Fibroblast of skin of scalp (primary cell): ENCODE results near the gene RNGTT.
"Not testable (repeated sequence)": the region's sequence is repeated elsewhere in the genome, so short reads cannot be mapped to it uniquely, and the experiment has no call there.

Experiments used
- DNase-seq: peaks from one replicate; pipeline ENCODE4 v3.0.0-alpha.2; 2013

RNGTT gene

GRCh38 chr6:88970301-88970700 lies 6.9 kb upstream of the RNGTT start:
- no peak for DNase-seq

- not testable (repeated sequence) for DNase-seq
Observed at GRCh38 chr6:88969255-88969654, 5.8 kb upstream of the RNGTT start.

- DNase-seq = no peak
Observed at GRCh38 chr6:88967891-88968290, 4.5 kb upstream of the RNGTT start.

GRCh38 chr6:88965691-88966090 lies 2.3 kb upstream of the RNGTT start:
- DNase-seq = no peak

DNA sequence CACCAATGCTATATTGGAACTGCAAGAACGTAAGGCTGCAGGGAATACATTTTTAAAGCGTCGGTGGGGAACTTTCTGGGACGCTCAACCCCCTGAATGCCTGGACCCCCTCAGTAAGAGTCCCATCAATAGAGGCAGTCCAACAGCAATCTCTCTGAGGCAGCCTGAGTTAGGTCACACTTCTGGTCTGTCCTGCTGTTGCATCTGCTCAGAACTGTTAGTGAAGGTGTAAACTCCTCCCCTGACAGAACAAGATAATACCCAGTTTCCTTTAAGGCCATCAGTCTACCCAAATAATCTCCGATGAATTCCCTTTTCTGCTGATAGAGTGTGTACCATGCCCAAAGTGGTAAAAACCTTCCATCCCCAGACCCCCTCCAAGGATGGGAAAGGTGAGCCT lies 1.1 kb upstream of the RNGTT start:
- no peak for DNase-seq

GRCh38 chr6:88958842-88959241 lies 4.6 kb downstream of the RNGTT start:
- DNase-seq = no peak

DNA sequence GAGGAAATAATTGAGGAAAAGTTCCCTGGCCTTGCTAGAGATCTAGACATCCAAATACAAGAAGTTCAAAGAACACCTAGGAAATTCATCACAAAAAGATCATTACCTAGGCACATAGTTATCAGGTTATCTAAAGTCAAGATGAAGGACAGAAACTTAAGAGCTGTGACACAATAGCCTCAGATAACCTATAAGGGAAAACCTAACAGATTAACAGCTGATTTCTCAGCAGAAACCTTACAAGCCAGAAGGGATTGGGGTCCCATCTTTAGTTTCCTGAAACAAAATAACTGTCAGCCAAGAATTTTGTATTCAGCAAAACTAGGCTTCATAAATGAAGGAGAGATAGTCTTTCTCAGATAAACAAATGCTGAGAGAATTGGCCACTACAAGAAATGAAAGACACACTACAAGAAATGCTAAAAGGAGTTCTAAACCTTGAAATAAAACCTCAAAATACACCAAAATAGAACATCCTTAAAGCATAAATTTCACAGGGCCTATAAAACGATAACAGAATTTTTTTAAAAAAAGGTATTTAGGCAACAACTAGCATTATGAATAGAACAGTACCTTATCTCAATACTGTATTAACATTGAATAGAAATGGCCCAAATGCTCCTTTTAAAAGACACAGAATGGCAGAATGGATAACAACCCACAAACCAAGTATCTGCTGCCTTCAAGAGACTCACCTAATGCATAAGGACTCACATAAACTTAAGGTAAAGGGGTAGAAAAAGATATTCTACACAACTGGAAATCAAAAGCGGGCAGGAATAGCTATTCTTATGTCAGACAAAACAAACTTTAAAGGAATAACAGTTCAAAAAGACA lies 9.7 kb downstream of the RNGTT start:
- DNase-seq = no peak

DNA sequence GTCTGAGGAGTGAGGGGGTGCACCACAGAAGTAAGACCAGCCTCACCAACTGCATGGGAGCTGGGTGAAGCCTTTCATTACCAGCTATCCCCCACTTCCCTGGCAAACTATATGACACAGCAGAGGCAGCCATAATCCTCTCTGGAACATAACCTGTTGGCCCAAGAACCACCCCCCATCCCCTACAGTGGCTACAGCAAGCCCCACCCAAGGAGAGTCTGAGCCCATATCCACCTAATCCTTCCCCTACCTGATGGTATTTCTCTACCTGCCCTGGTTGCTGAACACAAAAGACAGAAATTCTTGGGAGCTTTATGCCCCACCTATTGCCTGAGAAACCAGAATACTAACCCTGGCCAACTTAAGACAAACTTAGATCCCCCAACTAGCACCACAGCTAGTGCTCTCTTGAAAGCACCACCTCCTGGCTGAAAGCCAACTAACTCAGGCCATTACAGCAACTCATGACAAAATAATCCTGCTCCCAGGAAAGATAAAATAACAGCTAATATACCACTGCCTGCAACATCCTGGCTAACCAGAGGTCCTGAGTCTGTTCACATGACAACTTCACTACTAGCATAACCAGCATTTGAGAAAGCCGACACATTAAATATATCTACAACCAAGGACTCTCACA lies 11.2 kb downstream of the RNGTT start:
- peak; percentile 21 for DNase-seq

GRCh38 chr6:88945415-88946008 lies 17.9 kb downstream of the RNGTT start:
- DNase-seq = peak; percentile 5

DNA sequence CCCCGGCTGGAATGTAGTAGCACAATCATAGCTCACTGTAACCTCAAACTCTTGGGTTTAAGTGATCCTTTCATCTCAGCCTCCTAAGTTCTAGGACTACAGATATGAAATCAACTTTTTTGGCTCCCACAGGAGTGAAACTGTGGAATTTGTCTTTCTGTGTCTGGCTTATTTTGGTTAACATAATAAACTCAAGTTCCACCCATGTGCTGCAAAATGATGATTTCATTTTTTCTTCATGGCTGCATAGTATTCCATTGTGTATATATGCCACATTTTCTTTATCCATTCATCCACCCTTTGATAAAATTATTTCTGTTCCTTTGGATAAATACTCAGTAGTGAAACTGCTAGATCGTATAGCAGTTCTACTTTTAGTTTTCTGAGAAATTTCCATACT lies 29.9 kb downstream of the RNGTT start:
- no peak for DNase-seq

DNA sequence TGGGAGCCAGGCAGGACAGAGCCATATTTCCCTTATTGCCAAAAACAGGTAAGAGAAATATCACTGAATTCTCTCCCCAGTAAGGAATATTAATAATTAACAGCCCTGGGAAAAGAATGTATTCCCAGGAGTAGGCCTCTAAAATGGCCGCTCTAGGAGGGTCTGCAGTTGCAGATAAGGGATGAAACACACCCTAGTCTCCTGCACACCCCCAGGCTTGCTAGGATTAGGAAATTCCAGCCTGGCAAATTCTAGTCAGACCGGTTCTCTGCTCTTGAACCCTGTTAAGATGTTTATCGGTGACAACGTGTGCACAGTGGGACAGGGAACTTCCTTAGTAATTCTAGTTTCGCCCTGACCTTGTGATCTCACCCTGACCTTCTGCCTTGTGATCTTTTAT lies 31.4 kb downstream of the RNGTT start:
- DNase-seq = not testable (repeated sequence)

DNA sequence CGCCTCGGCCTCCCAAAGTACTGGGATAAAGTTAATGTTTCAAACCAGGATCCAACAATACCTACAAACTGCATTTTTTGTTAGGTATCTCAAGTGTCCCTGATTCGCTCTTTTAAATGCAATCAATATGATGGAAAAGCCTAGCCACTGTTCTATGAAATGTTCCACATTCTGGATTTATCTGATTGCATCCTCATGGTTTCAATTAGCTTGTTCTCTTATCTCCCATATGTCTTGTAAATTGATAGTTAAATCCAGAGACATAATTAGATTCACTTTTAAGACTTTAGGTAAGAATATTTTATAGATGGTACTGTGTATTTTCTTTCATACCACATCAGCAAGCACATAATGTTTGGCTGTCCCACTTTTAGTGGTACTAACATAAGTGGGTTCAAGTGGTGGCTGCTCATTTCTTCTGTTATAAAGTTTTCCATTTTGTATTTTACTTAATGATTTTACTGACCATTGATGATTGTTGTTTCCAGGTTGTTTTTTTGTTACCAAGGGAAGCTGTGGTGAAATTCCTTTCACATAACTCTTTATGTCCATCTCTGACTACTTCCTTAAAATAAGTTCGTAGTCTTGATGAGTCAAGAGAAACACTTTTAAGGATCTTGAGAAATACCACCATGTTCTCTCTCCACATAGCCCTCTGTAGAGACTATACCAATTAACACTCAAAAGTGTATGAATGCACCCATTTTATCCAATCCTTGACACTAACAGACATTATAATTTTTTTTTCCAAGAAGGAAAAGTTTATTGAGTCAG lies 40.5 kb downstream of the RNGTT start:
- no peak for DNase-seq

- no peak for DNase-seq
Observed at GRCh38 chr6:88921734-88922133, 41.7 kb downstream of the RNGTT start.

GRCh38 chr6:88920774-88921733 lies 42.4 kb downstream of the RNGTT start:
- no peak for DNase-seq

DNA sequence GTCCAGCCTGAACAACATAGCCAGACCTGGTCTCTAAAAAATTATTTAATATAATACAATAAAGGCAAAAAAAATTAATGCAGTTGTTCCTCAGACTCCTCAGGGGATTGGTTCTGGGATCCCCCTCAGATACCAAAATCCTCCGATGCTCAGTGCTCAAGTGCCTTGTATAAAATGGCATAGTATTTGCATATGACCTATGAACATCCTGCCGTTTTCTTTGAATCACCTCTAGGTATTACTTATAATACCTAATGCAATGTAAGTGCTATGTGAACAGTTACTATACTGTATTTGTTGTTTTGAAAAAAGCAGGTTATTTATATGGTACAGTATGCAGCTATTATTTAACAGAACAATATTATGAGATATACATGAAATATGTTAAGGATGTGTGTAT lies 43.3 kb downstream of the RNGTT start:
- no peak for DNase-seq

- no peak for DNase-seq
Observed at GRCh38 chr6:88919032-88919431, 44.4 kb downstream of the RNGTT start.

DNA sequence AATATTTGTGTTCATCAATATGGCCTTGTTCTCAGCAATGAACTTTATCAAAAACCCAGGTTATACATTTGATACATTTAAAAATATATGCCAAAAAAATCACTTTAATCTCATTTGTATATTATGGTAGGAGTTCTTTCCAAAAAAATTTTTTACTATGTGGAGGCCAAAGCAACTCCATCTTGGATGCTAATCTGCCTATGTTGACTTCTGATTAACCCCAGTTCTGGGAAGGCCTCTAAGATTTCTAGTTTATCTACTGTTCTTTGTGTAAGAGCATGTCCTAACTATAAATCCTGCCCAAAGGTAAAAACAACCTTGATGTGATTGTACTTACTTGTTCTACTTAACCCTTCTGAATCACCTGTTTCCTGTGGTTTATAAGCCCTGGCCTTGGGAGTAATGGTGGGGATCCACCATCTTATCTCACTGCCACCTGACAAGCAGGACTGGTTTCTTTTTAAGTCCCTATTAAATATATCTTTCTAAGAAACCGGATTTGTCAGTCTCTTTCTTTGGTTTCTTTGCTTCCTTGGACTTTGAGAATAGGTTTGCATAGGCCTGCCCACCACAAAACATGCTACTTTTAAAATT lies 46.7 kb downstream of the RNGTT start:
- no peak for DNase-seq

DNA sequence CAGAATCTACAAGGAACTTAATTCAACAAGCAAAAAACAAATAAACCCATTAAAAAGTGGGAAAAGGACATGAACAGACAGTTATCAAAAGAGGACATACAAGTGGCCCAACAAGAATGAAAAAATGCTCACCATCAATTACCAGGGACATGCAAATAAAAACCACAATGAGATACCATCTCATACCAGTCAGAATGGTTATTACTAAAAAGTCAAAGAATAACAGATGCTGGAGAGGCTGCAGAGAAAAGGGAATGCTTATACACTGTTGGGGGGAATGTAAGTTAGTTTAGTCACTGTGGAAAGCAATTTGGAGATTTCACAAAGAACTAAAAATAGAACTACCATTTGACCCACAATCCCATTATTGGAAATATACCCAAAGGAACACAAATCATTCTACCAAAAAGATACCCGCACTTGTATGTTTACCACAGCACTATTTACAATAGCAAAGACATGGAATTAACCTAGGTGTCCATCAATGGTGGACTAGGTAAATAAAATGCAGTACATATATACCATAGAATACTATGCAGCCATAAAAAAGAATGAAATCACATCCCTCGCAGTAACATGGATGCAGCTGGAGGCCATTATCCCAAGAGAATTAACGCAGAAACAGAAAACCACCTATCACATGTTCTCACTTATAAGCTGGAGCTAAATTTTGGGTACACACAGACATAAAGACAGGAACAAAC lies 48.4 kb downstream of the RNGTT start:
- DNase-seq = peak; percentile 75

- DNase-seq = peak; percentile 69
Observed at GRCh38 chr6:88914180-88914579, 49.2 kb downstream of the RNGTT start.

DNA sequence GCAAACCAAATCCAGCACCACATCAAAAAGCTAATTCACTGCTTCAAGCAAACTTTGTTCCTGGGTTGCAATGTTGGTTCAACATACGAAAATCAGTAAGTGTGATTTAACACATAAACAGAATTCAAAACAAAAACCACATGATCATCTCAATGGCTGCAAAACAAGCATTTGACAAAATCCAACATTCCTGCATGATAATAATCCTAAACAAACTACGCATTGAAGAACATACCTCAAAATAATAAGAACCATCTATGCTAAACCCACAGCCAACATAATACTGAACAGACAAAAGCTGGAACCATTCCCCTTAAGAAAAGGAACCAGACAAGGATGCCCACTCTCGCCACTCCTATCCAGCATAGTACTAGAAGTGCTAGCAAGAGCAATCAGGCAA lies 49.9 kb downstream of the RNGTT start:
- no peak for DNase-seq
